GM10248 (cell line): ENCODE data around the gene ZFAND2A.
A peak's percentile ranks its signal among the peaks of the same experiment; 100 is the strongest.

Experiments used
- CTCF ChIA-PET: fragments of 300-600 bp; sonication (Branson Sonifier 250); formaldehyde crosslinking; extraction: SDS; loops from one replicate; lab custom pipeline; 2021; ENCODE audit warnings: antibody characterized with exemption; lab: Yijun Ruan, JAX
- POLR2A ChIA-PET: fragments of 350-650 bp; sonication (Branson Sonifier 250); formaldehyde crosslinking; extraction: SDS; loops from one replicate; lab custom pipeline; 2020; ENCODE audit warnings: antibody characterized with exemption; lab: Yijun Ruan, JAX
- DNase-seq: peaks from one replicate; pipeline ENCODE4 v3.0.0; 2012; ENCODE audit errors: extremely low spot score
- CTCF ChIP-seq: IDR thresholded peaks from 2 replicates; pipeline ENCODE4 v1.5.1; 2012; ENCODE audit warnings: mild to moderate bottlenecking, low read depth; ENCODE audit errors: extremely low read depth, missing control alignments, control extremely low read depth

ZFAND2A gene

GRCh38 chr7:1188720-1189294, 28.8 kb upstream of the ZFAND2A start:
- TF ChIP-seq CTCF: no peak
- CTCF ChIA-PET: interaction anchor here (1.3 to 1.9 kb wide), 2 partner anchors 12 to 14 kb away, joined by 4 to 5 read pairs; no protein-coding TSS in a partner anchor
- POLR2A ChIA-PET: no interaction called here
- no peak for DNase-seq

DNA sequence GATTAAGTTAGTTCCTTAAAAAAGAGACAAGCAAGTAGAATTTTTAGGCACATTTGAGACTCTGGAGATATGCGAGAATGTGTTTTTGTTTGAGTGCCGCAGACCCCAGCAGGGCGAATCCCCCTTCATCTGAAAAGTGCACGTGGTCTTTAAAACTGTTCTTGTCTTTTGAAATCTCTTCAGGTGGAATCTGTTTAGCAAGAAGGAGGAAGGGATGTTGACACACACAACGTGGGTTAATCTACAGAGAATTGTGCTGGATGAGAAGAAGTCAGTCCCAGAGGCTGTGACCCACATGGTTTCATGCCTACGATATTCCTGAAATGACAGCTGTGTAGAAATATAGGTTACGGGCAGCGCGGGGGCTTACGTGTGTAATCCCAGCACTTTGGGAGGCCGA, 27.1 kb upstream of the ZFAND2A start:
- POLR2A ChIA-PET: no interaction called here
- CTCF ChIA-PET: interaction anchor here (1.4 to 3.2 kb wide), 3 partner anchors 11 to 194 kb away, joined by 3 to 13 read pairs (median 5); no protein-coding TSS in a partner anchor
- DNase-seq: no peak
- TF ChIP-seq CTCF: no peak

DNA sequence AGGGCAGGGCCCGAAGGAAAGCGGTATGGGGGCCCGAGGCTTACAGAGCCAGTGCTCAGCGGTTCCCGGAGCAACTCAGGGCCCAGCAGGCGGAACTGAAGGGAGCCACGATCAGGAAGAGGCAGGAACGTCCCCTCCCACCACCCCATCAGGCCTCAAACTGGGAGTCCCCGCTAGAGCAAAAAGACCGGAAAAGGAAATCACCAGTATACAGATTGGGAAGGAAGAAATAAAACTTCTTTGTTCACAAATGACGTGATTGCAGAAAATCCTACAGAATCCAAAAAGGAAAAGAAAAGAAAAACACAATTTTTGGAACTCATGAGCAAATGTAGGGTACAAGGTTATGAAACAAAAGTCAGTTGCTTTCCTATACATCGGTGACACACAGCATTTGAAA, 21.6 kb upstream of the ZFAND2A start:
- ChIA-PET CTCF (interaction anchor here (12.6 kb wide), 1 partner anchor 188 kb away, joined by 170 read pairs; no protein-coding TSS in a partner anchor), POLR2A (no interaction called here)
- TF ChIP-seq CTCF: no peak
- DNase-seq: no peak

- TF ChIP-seq CTCF: no peak
- CTCF ChIA-PET: interaction anchor here (1.8 to 12.6 kb wide), 2 partner anchors 12 to 187 kb away, joined by 4 to 170 read pairs; no protein-coding TSS in a partner anchor
Measured at GRCh38 chr7:1181031-1181430, 21.0 kb upstream of the ZFAND2A start.

GRCh38 chr7:1176891-1177373, 16.9 kb upstream of the ZFAND2A start:
- peak; percentile 79 for DNase-seq
- CTCF ChIA-PET: interaction anchor here (0.6 to 12.6 kb wide), 41 partner anchors 9 to 869 kb away, joined by 3 to 170 read pairs (median 6); partner anchors contain the start of genes COX19, GPR146 and ZFAND2A
- peak; percentile 82 for TF ChIP-seq CTCF
- POLR2A ChIA-PET: no interaction called here

More at GRCh38 chr7:1181031-1181430, 21.0 kb upstream of the ZFAND2A start:
- no peak for DNase-seq
- POLR2A ChIA-PET: no interaction called here

GRCh38 chr7:1175967-1176851, 16.2 kb upstream of the ZFAND2A start:
- TF ChIP-seq CTCF: peak; percentile 92
- ChIA-PET POLR2A (no interaction called here), CTCF (interaction anchor here (0.7 to 12.6 kb wide), 58 partner anchors 9 to 298 kb away, joined by 3 to 170 read pairs (median 5); partner anchors contain the start of genes COX19, GPR146 and ZFAND2A)
- DNase-seq: peak; percentile 86
